PC-9 (cell line): ENCODE results near the gene BCL2L13. TPM values are rescaled to one million over a fixed set of nuclear protein-coding genes. Genes with fewer than 3 reads are reported as not detected.

Experiments used
- BruUV-seq: library from RNA; stranded (reverse); fragments of 400-500 nt; replicated peaks from 2 replicates; lab custom pipeline; 2021; lab: Mats Ljungman, UMichigan
- CTCF ChIA-PET: fragments of 300-600 bp; sonication (Branson Sonifier 250); formaldehyde crosslinking; loops from one replicate; lab custom pipeline; 2022; ENCODE audit warnings: antibody characterized with exemption; lab: Charles Lee
- POLR2A ChIA-PET: fragments of 300-600 bp; sonication (Branson Sonifier 250); formaldehyde crosslinking; loops from one replicate; lab custom pipeline; 2022; ENCODE audit warnings: antibody characterized with exemption; ENCODE audit not compliant: unreplicated experiment; lab: Charles Lee
- DNase-seq, 2 experiments: peaks; one replicate each; pipeline versions ENCODE4 v3.0.0 to v3.0.0-alpha.2; 2015 to 2022; ENCODE audit warnings: mixed read lengths in 1 of 2
- H2AFZ ChIP-seq: fragments of 200-600 bp; sonication (generic); 2 replicates; pipeline ENCODE4 v1.8.1; 2017; ENCODE audit warnings: antibody characterized with exemption
- H3F3A ChIP-seq: fragments of 200-600 bp; sonication (generic); 2 replicates; pipeline ENCODE4 v1.8.1; 2017; ENCODE audit warnings: antibody characterized with exemption, mild to moderate bottlenecking, low read depth; ENCODE audit not compliant: insufficient read depth
- H3K27ac ChIP-seq: fragments of 200-600 bp; sonication (generic); 2 replicates; pipeline ENCODE4 v1.6.1; 2016; ENCODE audit warnings: mixed run types
- H3K27me3 ChIP-seq: fragments of 200-600 bp; sonication (generic); 2 replicates; pipeline ENCODE4 v1.6.1; 2016; ENCODE audit warnings: low read depth, mixed run types; ENCODE audit not compliant: insufficient read depth
- H3K36me3 ChIP-seq: fragments of 200-600 bp; sonication (generic); 2 replicates; pipeline ENCODE4 v1.6.1; 2016; ENCODE audit warnings: low read depth, mixed run types
- H3K4me1 ChIP-seq: fragments of 200-600 bp; sonication (generic); replicated peaks from 2 replicates; pipeline ENCODE4 v1.6.1; 2016; ENCODE audit warnings: mixed run types; ENCODE audit not compliant: insufficient read depth
- H3K4me2 ChIP-seq: fragments of 200-600 bp; sonication (generic); 2 replicates; pipeline ENCODE4 v1.6.1; 2017; ENCODE audit warnings: mixed run types
- H3K4me3 ChIP-seq: fragments of 200-600 bp; sonication (generic); 2 replicates; pipeline ENCODE4 v1.6.1; 2016; ENCODE audit warnings: mixed run types
- H3K79me2 ChIP-seq: fragments of 200-600 bp; sonication (generic); 2 replicates; pipeline ENCODE4 v1.6.1; 2017; ENCODE audit warnings: low read depth, mixed run types
- H3K9me2 ChIP-seq: fragments of 200-600 bp; sonication (generic); 2 replicates; pipeline ENCODE4 v1.8.1; 2017; ENCODE audit warnings: mild to moderate bottlenecking; ENCODE audit not compliant: insufficient read depth
- H3K9me3 ChIP-seq: fragments of 200-600 bp; sonication (generic); 2 replicates; pipeline ENCODE4 v1.8.1; 2016; ENCODE audit warnings: low read depth; ENCODE audit not compliant: insufficient read depth
- H4K20me1 ChIP-seq: fragments of 200-600 bp; sonication (generic); 2 replicates; pipeline ENCODE4 v1.8.1; 2017; ENCODE audit not compliant: insufficient read depth
- EZH2 ChIP-seq: fragments of 200-600 bp; sonication (generic); IDR thresholded peaks from 2 replicates; pipeline ENCODE4 v1.8.0; 2017; ENCODE audit warnings: antibody characterized with exemption, low read depth
- intact Hi-C: fragments of 100-400 bp; cut with micrococcal nuclease; formaldehyde crosslinking; loops from one replicate; pipeline ENCODE4 v1.10.0; 2022; ENCODE audit not compliant: unreplicated experiment
- total RNA-seq: library from RNA; stranded (reverse); gene quantifications from 2 replicates; pipeline ENCODE4 v1.2.3, GENCODE V29; 2021
- TF ChIP-seq, protein P1 (sequence below): fragments of 200-600 bp; sonication (generic); conservative IDR thresholded peaks from 2 replicates; pipeline ENCODE4 v1.6.1; 2017; ENCODE audit warnings: mixed run types, antibody characterized with exemption, mild to moderate bottlenecking, moderate library complexity

BCL2L13 gene
- total RNA-seq, 1 experiment from 2014 or later: 43.1 TPM

DNA sequence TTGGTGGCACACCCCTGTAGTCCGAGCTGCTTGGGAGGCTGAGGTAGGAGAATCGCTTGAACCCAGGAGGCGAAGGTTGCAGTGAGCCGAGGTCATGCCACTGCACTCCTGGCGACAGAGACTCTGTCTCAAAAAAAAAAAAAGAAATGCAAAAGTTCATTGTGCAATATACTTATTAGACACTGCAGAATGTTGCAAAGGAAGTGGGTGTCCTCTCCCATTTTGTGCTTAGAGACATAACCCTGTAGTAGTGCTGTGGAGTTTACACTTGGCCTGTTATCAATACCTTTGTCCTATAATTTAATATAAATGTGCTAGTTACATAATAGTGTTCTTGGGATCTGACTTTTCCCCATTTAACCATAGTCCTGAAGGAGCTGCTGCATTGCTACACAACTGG, 9.4 kb downstream of the BCL2L13 start:
- peak overlapping the region; percentile 32 for H3K27ac ChIP-seq
- no peaks in the 10 kb centered on the region for H3K79me2 ChIP-seq
- TF ChIP-seq, protein P1, sequence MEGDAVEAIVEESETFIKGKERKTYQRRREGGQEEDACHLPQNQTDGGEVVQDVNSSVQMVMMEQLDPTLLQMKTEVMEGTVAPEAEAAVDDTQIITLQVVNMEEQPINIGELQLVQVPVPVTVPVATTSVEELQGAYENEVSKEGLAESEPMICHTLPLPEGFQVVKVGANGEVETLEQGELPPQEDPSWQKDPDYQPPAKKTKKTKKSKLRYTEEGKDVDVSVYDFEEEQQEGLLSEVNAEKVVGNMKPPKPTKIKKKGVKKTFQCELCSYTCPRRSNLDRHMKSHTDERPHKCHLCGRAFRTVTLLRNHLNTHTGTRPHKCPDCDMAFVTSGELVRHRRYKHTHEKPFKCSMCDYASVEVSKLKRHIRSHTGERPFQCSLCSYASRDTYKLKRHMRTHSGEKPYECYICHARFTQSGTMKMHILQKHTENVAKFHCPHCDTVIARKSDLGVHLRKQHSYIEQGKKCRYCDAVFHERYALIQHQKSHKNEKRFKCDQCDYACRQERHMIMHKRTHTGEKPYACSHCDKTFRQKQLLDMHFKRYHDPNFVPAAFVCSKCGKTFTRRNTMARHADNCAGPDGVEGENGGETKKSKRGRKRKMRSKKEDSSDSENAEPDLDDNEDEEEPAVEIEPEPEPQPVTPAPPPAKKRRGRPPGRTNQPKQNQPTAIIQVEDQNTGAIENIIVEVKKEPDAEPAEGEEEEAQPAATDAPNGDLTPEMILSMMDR: no peak
- TF ChIP-seq EZH2: no peak
- H3K4me1 ChIP-seq: no peaks in the 10 kb centered on the region
- no peaks in the 10 kb centered on the region for H3K36me3 ChIP-seq
- POLR2A ChIA-PET: no interaction called here
- no TSS peak for BruUV-seq
- no peaks in the 10 kb centered on the region for H3K27me3 ChIP-seq
- no peak for DNase-seq
- H3K9me2 ChIP-seq: no peaks in the 10 kb centered on the region
- H3K4me3 ChIP-seq: no peak overlapping the region
- CTCF ChIA-PET: no interaction called here
- intact Hi-C loops: no loop called here
- H3K4me2 ChIP-seq: no peak overlapping the region
- H3K9me3 ChIP-seq: no peaks in the 10 kb centered on the region
- H2AFZ ChIP-seq: no peak overlapping the region
- H3F3A ChIP-seq: no peaks in the 10 kb centered on the region
- H4K20me1 ChIP-seq: no peaks in the 10 kb centered on the region

DNA sequence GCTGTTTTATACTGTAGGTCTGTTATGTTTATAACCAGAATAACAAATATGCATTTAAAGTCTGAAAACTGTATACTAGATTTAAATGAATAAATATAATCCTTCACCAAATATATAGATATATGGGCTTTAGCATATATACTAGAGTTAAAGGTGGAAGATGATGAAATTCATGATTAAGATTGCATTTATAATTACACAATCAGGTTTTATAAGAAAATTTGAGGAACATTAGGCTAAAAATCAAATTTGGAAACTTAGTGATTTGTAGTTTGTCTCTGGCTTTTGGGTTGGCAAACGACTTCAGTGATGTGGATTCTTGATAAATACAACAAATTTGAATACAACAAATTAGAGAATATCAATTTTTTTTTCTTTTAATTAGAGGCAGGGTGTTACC, 10.0 kb downstream of the BCL2L13 start:
- POLR2A ChIA-PET: no interaction called here

DNA sequence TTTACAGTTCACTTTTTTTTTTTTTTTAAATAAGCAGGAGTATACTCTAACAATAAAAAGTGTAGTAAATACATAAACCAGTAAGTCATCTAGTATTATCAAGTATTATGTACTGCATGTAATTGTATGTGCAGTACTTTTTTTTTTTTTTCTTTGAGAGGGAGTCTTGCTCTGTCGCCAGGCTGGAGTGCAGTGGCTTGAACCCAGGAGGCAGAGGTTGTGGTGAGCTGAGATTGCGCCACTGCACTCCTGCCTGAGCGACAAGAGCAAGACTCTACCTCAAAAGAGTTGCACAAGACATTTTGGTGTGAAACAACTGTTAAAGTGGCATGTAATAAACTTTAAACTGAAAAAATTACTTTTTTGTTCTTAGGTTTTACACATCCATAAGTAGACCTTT, 16.7 kb downstream of the BCL2L13 start:
- Histone ChIP-seq H4K20me1 (no peaks in the 10 kb centered on the region), H3K79me2 (no peaks in the 10 kb centered on the region), H2AFZ (no peak overlapping the region), H3K4me2 (no peak overlapping the region), H3K36me3 (no peaks in the 10 kb centered on the region; the same call in 1 of the 2 replicates), H3K27ac (no peak overlapping the region), H3K4me1 (no peaks in the 10 kb centered on the region), H3K9me3 (no peaks in the 10 kb centered on the region), H3K9me2 (no peaks in the 10 kb centered on the region), H3F3A (no peaks in the 10 kb centered on the region), H3K4me3 (no peak overlapping the region), H3K27me3 (no peaks in the 10 kb centered on the region)
- intact Hi-C loops: no loop called here
- ChIA-PET POLR2A (interaction anchor here (0.6 kb wide), 1 partner anchor 18 kb away, joined by 15 read pairs; no protein-coding TSS in a partner anchor), CTCF (no interaction called here)
- no TSS peak for BruUV-seq
- TF ChIP-seq, protein P1: no peak
- no peak for TF ChIP-seq EZH2
- no peak for DNase-seq

More for the DNA sequence above, 10.0 kb downstream of the BCL2L13 start:
- Histone ChIP-seq H3K4me3 (no peak overlapping the region), H3K36me3 (no peaks in the 10 kb centered on the region), H2AFZ (no peak overlapping the region), H3K4me1 (no peaks in the 10 kb centered on the region), H3K27ac (peak overlapping the region; percentile 32), H3F3A (no peaks in the 10 kb centered on the region), H3K9me2 (no peaks in the 10 kb centered on the region), H3K4me2 (no peak overlapping the region), H4K20me1 (no peaks in the 10 kb centered on the region), H3K27me3 (no peaks in the 10 kb centered on the region), H3K9me3 (no peaks in the 10 kb centered on the region), H3K79me2 (no peaks in the 10 kb centered on the region)
- no peak for TF ChIP-seq EZH2
- TF ChIP-seq, protein P1: no peak
- BruUV-seq: no TSS peak
- CTCF ChIA-PET: no interaction called here
- DNase-seq: no peak
- intact Hi-C loops: no loop called here
